ENCODE data around the gene PLXDC1.

Gene PLXDC1

DNA sequence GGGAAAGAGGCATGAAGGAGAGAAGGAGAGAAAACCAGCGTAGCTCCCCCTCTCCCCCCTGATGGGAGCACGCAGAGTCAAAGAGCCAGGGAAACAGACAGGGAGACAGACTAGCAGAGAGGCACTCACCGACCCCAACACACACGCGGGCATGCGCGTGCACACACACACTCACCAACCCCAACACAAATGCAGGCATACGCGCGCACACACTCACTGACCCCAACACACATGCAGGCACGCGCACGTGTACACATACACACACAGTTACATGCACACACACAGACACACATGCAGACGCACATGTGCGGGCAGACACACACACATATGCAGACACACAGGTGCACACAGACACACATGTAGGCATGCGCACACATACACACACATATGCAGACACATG, 41.5 kb upstream of the PLXDC1 start:
- Histone ChIP-seq H3K27me3 (ENCODE audit: low read depth, low read length) (no peaks in the 10 kb centered on the region), H3K9me3 (ENCODE audit: insufficient read depth, low read length) (no peaks in the 10 kb centered on the region), H3K36me3 (replicated peaks; ENCODE audit: low read depth, low read length) (no peaks in the 10 kb centered on the region), H3K27ac (ENCODE audit: low read length) (no peak overlapping the region), H3K4me2 (ENCODE audit: low read length) (no peak overlapping the region), H3K4me3 (ENCODE audit: low read length) (no peak overlapping the region), H3K4me1 (ENCODE audit: low read length) (peaks cover 5% of the 10 kb centered on the region), H4K20me1 (ENCODE audit: insufficient read depth, low read length) (no peaks in the 10 kb centered on the region), H2AFZ (ENCODE audit: low read depth, low read length) (no peak overlapping the region), H3K9ac (ENCODE audit: low read length) (no peak overlapping the region), H3K79me2 (ENCODE audit: low read length) (peaks cover 13% of the 10 kb centered on the region)
- TF ChIP-seq, protein P1, sequence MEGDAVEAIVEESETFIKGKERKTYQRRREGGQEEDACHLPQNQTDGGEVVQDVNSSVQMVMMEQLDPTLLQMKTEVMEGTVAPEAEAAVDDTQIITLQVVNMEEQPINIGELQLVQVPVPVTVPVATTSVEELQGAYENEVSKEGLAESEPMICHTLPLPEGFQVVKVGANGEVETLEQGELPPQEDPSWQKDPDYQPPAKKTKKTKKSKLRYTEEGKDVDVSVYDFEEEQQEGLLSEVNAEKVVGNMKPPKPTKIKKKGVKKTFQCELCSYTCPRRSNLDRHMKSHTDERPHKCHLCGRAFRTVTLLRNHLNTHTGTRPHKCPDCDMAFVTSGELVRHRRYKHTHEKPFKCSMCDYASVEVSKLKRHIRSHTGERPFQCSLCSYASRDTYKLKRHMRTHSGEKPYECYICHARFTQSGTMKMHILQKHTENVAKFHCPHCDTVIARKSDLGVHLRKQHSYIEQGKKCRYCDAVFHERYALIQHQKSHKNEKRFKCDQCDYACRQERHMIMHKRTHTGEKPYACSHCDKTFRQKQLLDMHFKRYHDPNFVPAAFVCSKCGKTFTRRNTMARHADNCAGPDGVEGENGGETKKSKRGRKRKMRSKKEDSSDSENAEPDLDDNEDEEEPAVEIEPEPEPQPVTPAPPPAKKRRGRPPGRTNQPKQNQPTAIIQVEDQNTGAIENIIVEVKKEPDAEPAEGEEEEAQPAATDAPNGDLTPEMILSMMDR (IDR thresholded peaks at IDR 0.05; ENCODE audit: low read depth, low read length) = no peak

- Histone ChIP-seq H3K27me3 (ENCODE audit: low read depth, low read length) (no peaks in the 10 kb centered on the region), H3K4me2 (ENCODE audit: low read length) (no peak overlapping the region), H3K4me1 (ENCODE audit: low read length) (peaks cover 5% of the 10 kb centered on the region), H3K36me3 (replicated peaks; ENCODE audit: low read depth, low read length) (peaks cover 3% of the 10 kb centered on the region), H3K9ac (ENCODE audit: low read length) (no peak overlapping the region), H3K9me3 (ENCODE audit: insufficient read depth, low read length) (no peaks in the 10 kb centered on the region), H3K79me2 (ENCODE audit: low read length) (peaks cover 13% of the 10 kb centered on the region), H3K27ac (ENCODE audit: low read length) (no peak overlapping the region), H4K20me1 (ENCODE audit: insufficient read depth, low read length) (no peaks in the 10 kb centered on the region), H3K4me3 (ENCODE audit: low read length) (no peak overlapping the region), H2AFZ (ENCODE audit: low read depth, low read length) (no peak overlapping the region)
- TF ChIP-seq EZH2phosphoT487 (IDR thresholded peaks at IDR 0.05; ENCODE audit: low read depth) = no peak
- TF ChIP-seq, protein P1 (IDR thresholded peaks at IDR 0.05; ENCODE audit: low read depth, low read length) = no peak
Observed at GRCh38 chr17:39191750-39192510, 40.5 kb upstream of the PLXDC1 start.

GRCh38 chr17:39187152-39187830, 35.9 kb upstream of the PLXDC1 start:
- Histone ChIP-seq H3K36me3 (replicated peaks; ENCODE audit: low read depth, low read length) (peaks cover 10% of the 10 kb centered on the region), H3K9ac (ENCODE audit: low read length) (no peak overlapping the region)

GRCh38 chr17:39186481-39187002, 35.1 kb upstream of the PLXDC1 start:
- H3K9ac ChIP-seq (ENCODE audit: low read length) = no peak overlapping the region
- H3K4me2 ChIP-seq (ENCODE audit: low read length) = no peak overlapping the region
- H3K4me3 ChIP-seq (ENCODE audit: low read length) = no peak overlapping the region
- H3K27ac ChIP-seq (ENCODE audit: low read length) = no peak overlapping the region
- H3K36me3 ChIP-seq (replicated peaks; ENCODE audit: low read depth, low read length) = peaks cover 10% of the 10 kb centered on the region
- H4K20me1 ChIP-seq (ENCODE audit: insufficient read depth, low read length) = no peaks in the 10 kb centered on the region
- H3K4me1 ChIP-seq (ENCODE audit: low read length) = no peaks in the 10 kb centered on the region
- H3K79me2 ChIP-seq (ENCODE audit: low read length) = no peaks in the 10 kb centered on the region
- H3K9me3 ChIP-seq (ENCODE audit: insufficient read depth, low read length) = no peaks in the 10 kb centered on the region
- no peaks in the 10 kb centered on the region for H3K27me3 ChIP-seq (ENCODE audit: low read depth, low read length)
- H2AFZ ChIP-seq (ENCODE audit: low read depth, low read length) = no peak overlapping the region
- no peak for TF ChIP-seq EZH2phosphoT487 (IDR thresholded peaks at IDR 0.05; ENCODE audit: low read depth)
- TF ChIP-seq, protein P1 (IDR thresholded peaks at IDR 0.05; ENCODE audit: low read depth, low read length) = no peak

More at GRCh38 chr17:39187152-39187830, 35.9 kb upstream of the PLXDC1 start:
- H3K79me2 ChIP-seq (ENCODE audit: low read length) = no peaks in the 10 kb centered on the region
- no peak overlapping the region for H2AFZ ChIP-seq (ENCODE audit: low read depth, low read length)
- no peak overlapping the region for H3K4me3 ChIP-seq (ENCODE audit: low read length)
- H3K4me2 ChIP-seq (ENCODE audit: low read length) = no peak overlapping the region
- no peak for TF ChIP-seq EZH2phosphoT487 (IDR thresholded peaks at IDR 0.05; ENCODE audit: low read depth)
- TF ChIP-seq, protein P1 (IDR thresholded peaks at IDR 0.05; ENCODE audit: low read depth, low read length) = no peak
- H3K27ac ChIP-seq (ENCODE audit: low read length) = no peak overlapping the region
- no peaks in the 10 kb centered on the region for H3K27me3 ChIP-seq (ENCODE audit: low read depth, low read length)
- no peaks in the 10 kb centered on the region for H3K9me3 ChIP-seq (ENCODE audit: insufficient read depth, low read length)
- no peaks in the 10 kb centered on the region for H3K4me1 ChIP-seq (ENCODE audit: low read length)
- no peaks in the 10 kb centered on the region for H4K20me1 ChIP-seq (ENCODE audit: insufficient read depth, low read length)
